H9 (cell line): ENCODE data around the gene MPHOSPH6. TPM values are rescaled to one million over a fixed set of nuclear protein-coding genes. Genes with fewer than 3 reads are reported as not detected.

Source experiments
- DNase-seq: peaks from one replicate; pipeline ENCODE4 v3.0.0-alpha.2; 2017
- H2AFZ ChIP-seq: one replicate; pipeline ENCODE4 v1.6.1; 2013; ENCODE audit warnings: mild to moderate bottlenecking, low read length, control low read depth, moderate library complexity
- H2AK5ac ChIP-seq: 2 replicates; pipeline ENCODE4 v1.6.1; 2013; ENCODE audit warnings: low read length, control low read depth, mixed read lengths; ENCODE audit not compliant: insufficient read length
- H2BK120ac ChIP-seq: one replicate; pipeline ENCODE4 v1.6.1; 2013; ENCODE audit warnings: low read depth, mild to moderate bottlenecking, low read length, control low read depth, inconsistent platforms; ENCODE audit not compliant: poor library complexity, severe bottlenecking
- H2BK12ac ChIP-seq: 2 replicates; pipeline ENCODE4 v1.6.1; 2013; ENCODE audit warnings: low read length, control low read depth, mixed read lengths, low read depth; ENCODE audit not compliant: insufficient read length
- H2BK15ac ChIP-seq: 2 replicates; pipeline ENCODE4 v1.6.1; 2013; ENCODE audit warnings: low read depth, low read length, control low read depth
- H2BK20ac ChIP-seq: one replicate; pipeline ENCODE4 v1.6.1; 2013; ENCODE audit warnings: low read depth, mild to moderate bottlenecking, low read length, control low read depth, inconsistent platforms; ENCODE audit not compliant: poor library complexity, severe bottlenecking
- H2BK5ac ChIP-seq: 2 replicates; pipeline ENCODE4 v1.6.1; 2013; ENCODE audit warnings: low read length, control low read depth, mixed read lengths; ENCODE audit not compliant: insufficient read length
- H3K14ac ChIP-seq: 2 replicates; pipeline ENCODE4 v1.6.1; 2013; ENCODE audit warnings: low read length, control low read depth; ENCODE audit not compliant: insufficient read depth
- H3K18ac ChIP-seq: 2 replicates; pipeline ENCODE4 v1.6.1; 2013; ENCODE audit warnings: low read depth, mild to moderate bottlenecking, mixed read lengths, low read length, control low read depth; ENCODE audit not compliant: insufficient read length
- H3K23ac ChIP-seq: 2 replicates; pipeline ENCODE4 v1.6.1; 2013; ENCODE audit warnings: low read length, control low read depth, mixed read lengths, low read depth; ENCODE audit not compliant: insufficient read length
- H3K23me2 ChIP-seq: 2 replicates; pipeline ENCODE4 v1.6.1; 2013; ENCODE audit warnings: low read depth, mild to moderate bottlenecking, mixed read lengths, low read length, control low read depth; ENCODE audit not compliant: insufficient read length, poor library complexity, severe bottlenecking
- H3K27ac ChIP-seq: 2 replicates; pipeline ENCODE4 v1.5.1; 2013; ENCODE audit warnings: low read length, control low read depth, mixed read lengths, low read depth; ENCODE audit not compliant: insufficient read length
- H3K27me3 ChIP-seq: 2 replicates; pipeline ENCODE4 v1.6.1; 2013; ENCODE audit warnings: low read length, control low read depth, inconsistent platforms; ENCODE audit not compliant: insufficient read depth
- H3K4ac ChIP-seq: 2 replicates; pipeline ENCODE4 v1.6.1; 2013; ENCODE audit warnings: low read depth, mild to moderate bottlenecking, control low read depth, inconsistent platforms, low read length, moderate library complexity
- H3K4me1 ChIP-seq: 2 replicates; pipeline ENCODE4 v1.6.1; 2013; ENCODE audit warnings: low read length, control low read depth, inconsistent platforms; ENCODE audit not compliant: insufficient read depth
- H3K4me2 ChIP-seq: 2 replicates; pipeline ENCODE4 v1.6.1; 2013; ENCODE audit warnings: low read length, control low read depth, mixed read lengths; ENCODE audit not compliant: insufficient read length, insufficient read depth
- H3K56ac ChIP-seq: 2 replicates; pipeline ENCODE4 v1.6.1; 2013; ENCODE audit warnings: low read depth, mild to moderate bottlenecking, mixed read lengths, low read length, control low read depth; ENCODE audit not compliant: insufficient read length
- H3K79me1 ChIP-seq: 2 replicates; pipeline ENCODE4 v1.6.1; 2013; ENCODE audit warnings: low read depth, mild to moderate bottlenecking, moderate library complexity, low read length, control low read depth, inconsistent platforms; ENCODE audit not compliant: insufficient read depth, poor library complexity, severe bottlenecking
- H3K79me2 ChIP-seq: 2 replicates; pipeline ENCODE4 v1.6.1; 2013; ENCODE audit warnings: low read length, control low read depth, inconsistent platforms; ENCODE audit not compliant: insufficient read depth
- H3K9ac ChIP-seq: 2 replicates; pipeline ENCODE4 v1.6.1; 2013; ENCODE audit warnings: low read length, control low read depth, mixed read lengths; ENCODE audit not compliant: insufficient read length; ENCODE audit errors: extremely low read depth
- H3K9me3 ChIP-seq: one replicate; pipeline ENCODE4 v1.6.1; 2013; ENCODE audit warnings: low read depth, low read length, inconsistent platforms; ENCODE audit not compliant: control insufficient read depth
- H3T11ph ChIP-seq: one replicate; pipeline ENCODE4 v1.6.1; 2013; ENCODE audit warnings: mild to moderate bottlenecking, low read length, control low read depth, inconsistent platforms
- H4K20me1 ChIP-seq: one replicate; pipeline ENCODE4 v1.6.1; 2013; ENCODE audit not compliant: control insufficient read depth, insufficient read length, insufficient read depth
- H4K5ac ChIP-seq: 2 replicates; pipeline ENCODE4 v1.6.1; 2013; ENCODE audit warnings: low read depth, mild to moderate bottlenecking, mixed read lengths, low read length, control low read depth; ENCODE audit not compliant: insufficient read length
- H4K8ac ChIP-seq: replicated peaks from 2 replicates; pipeline ENCODE4 v1.6.1; 2013; ENCODE audit warnings: low read length, control low read depth, mixed read lengths, low read depth; ENCODE audit not compliant: insufficient read length
- H4K91ac ChIP-seq: 2 replicates; pipeline ENCODE4 v1.6.1; 2013; ENCODE audit warnings: low read depth, mild to moderate bottlenecking, moderate library complexity, mixed read lengths, low read length, control low read depth; ENCODE audit not compliant: insufficient read length
- H3K27ac Mint-ChIP-seq, 3 experiments: 2 replicates in 2 of 3; 3 replicates in 1 of 3; pipeline ENCODE4 v1.8.0; 2020 to 2021; ENCODE audit warnings: mixed read lengths in 3 of 3, mild to moderate bottlenecking in 1 of 3, moderate library complexity in 1 of 3
- H3K27me3 Mint-ChIP-seq: 2 replicates; pipeline ENCODE4 v1.8.0; 2021; ENCODE audit warnings: low read depth, mild to moderate bottlenecking, moderate library complexity, mixed read lengths
- H3K36me3 Mint-ChIP-seq, 3 experiments: 2 replicates in 2 of 3; 3 replicates in 1 of 3; pipeline ENCODE4 v1.8.0; 2020 to 2021; ENCODE audit warnings: low read depth in 3 of 3, mixed read lengths in 3 of 3; ENCODE audit not compliant: insufficient read depth in 1 of 3
- H3K4me1 Mint-ChIP-seq, 2 experiments: 2 replicates each; pipeline ENCODE4 v1.8.0; 2020; ENCODE audit warnings: mixed read lengths in 2 of 2
- H3K4me3 Mint-ChIP-seq, 2 experiments: 2 replicates in 1 of 2; 3 replicates in 1 of 2; pipeline ENCODE4 v1.8.0; 2020 to 2021; ENCODE audit warnings: mild to moderate bottlenecking in 2 of 2, mixed read lengths in 2 of 2, moderate library complexity in 1 of 2
- H3K9me3 Mint-ChIP-seq, 2 experiments: 2 replicates in 1 of 2; 3 replicates in 1 of 2; pipeline ENCODE4 v1.8.0; 2020; ENCODE audit warnings: mild to moderate bottlenecking in 2 of 2, mixed read lengths in 2 of 2, moderate library complexity in 1 of 2
- WGBS: extraction: QIAGEN DNeasy Blood & Tissue Kit; methylation state at CpG from one replicate; pipeline ENCODE4 v1.1.7; 2013; ENCODE audit warnings: missing lambda C conversion rate, low lambda C conversion rate, mixed read lengths; ENCODE audit not compliant: insufficient read length; ENCODE audit errors: extremely low coverage; 5-methylcytosine and 5-hydroxymethylcytosine counted together
- total RNA-seq: library from RNA; stranded (reverse); gene quantifications from 2 replicates; pipeline ENCODE4 v1.2.1, GENCODE V29; 2021
- TF ChIP-seq, protein P1 (sequence below): fragments of 200-600 bp; sonication (generic); conservative IDR thresholded peaks from 3 replicates; pipeline ENCODE4 v1.8.0; 2021; ENCODE audit warnings: antibody characterized with exemption, mild to moderate bottlenecking

MPHOSPH6 gene
- total RNA-seq, 1 experiment from 2014 or later = 38.3 TPM

DNA sequence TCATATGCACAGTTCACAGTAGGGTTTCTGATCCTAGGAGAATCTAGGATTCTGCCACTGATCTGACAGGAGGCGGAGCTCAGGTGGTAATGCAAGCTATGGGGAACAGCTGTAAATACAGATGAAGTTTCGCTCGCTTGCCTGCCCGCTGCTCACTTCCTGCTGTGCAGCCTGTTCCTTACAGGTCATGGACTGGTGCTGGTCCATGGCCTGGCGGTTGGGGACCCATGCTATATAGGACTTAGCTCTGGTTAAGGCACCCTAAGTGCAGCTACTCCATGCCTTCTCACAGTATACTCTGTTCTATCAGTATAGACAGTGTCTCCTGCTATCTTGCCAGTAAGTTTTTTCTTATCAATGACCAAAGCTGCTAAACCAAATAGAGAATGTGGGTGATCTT is 2.4 kb downstream of the MPHOSPH6 start:
- H2AFZ ChIP-seq = no peak overlapping the region
- H2AK5ac ChIP-seq = no peak overlapping the region
- H3K9me3 ChIP-seq = no peaks in the 10 kb centered on the region
- peaks cover 21% of the 10 kb centered on the region for H3K27me3 Mint-ChIP-seq
- peaks cover 51 to 63% (median 56%) of the 10 kb centered on the region in 3 experiments for H3K36me3 Mint-ChIP-seq
- H3K27ac ChIP-seq = no peak overlapping the region
- no peak overlapping the region for H3K27ac Mint-ChIP-seq
- H3K4me1 Mint-ChIP-seq = peaks cover 7 to 8% of the 10 kb centered on the region in 2 experiments
- H3K9ac ChIP-seq = no peak overlapping the region
- no peak for DNase-seq
- H3K79me1 ChIP-seq = peaks cover 5% of the 10 kb centered on the region
- no peak overlapping the region for H3K18ac ChIP-seq
- no peak overlapping the region for H3K4me2 ChIP-seq
- no peak overlapping the region for H3K14ac ChIP-seq
- H4K91ac ChIP-seq = no peak overlapping the region
- H3T11ph ChIP-seq = no peak overlapping the region
- H3K4me3 Mint-ChIP-seq = no peak overlapping the region
- H2BK15ac ChIP-seq = no peak overlapping the region
- H4K5ac ChIP-seq = no peak overlapping the region
- no peak overlapping the region for H3K4ac ChIP-seq
- H2BK120ac ChIP-seq = no peak overlapping the region
- TF ChIP-seq, protein P1, sequence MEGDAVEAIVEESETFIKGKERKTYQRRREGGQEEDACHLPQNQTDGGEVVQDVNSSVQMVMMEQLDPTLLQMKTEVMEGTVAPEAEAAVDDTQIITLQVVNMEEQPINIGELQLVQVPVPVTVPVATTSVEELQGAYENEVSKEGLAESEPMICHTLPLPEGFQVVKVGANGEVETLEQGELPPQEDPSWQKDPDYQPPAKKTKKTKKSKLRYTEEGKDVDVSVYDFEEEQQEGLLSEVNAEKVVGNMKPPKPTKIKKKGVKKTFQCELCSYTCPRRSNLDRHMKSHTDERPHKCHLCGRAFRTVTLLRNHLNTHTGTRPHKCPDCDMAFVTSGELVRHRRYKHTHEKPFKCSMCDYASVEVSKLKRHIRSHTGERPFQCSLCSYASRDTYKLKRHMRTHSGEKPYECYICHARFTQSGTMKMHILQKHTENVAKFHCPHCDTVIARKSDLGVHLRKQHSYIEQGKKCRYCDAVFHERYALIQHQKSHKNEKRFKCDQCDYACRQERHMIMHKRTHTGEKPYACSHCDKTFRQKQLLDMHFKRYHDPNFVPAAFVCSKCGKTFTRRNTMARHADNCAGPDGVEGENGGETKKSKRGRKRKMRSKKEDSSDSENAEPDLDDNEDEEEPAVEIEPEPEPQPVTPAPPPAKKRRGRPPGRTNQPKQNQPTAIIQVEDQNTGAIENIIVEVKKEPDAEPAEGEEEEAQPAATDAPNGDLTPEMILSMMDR = no peak
- H2BK20ac ChIP-seq = no peak overlapping the region
- no peaks in the 10 kb centered on the region for H4K20me1 ChIP-seq
- peaks cover 8% of the 10 kb centered on the region; the same call in 1 of the 2 replicates for H3K27me3 ChIP-seq
- H2BK5ac ChIP-seq = no peak overlapping the region
- no peak overlapping the region for H3K23ac ChIP-seq
- H2BK12ac ChIP-seq = no peak overlapping the region
- peaks cover 12 to 22% of the 10 kb centered on the region in 2 experiments for H3K9me3 Mint-ChIP-seq
- peaks cover 5% of the 10 kb centered on the region for H3K23me2 ChIP-seq
- H3K56ac ChIP-seq = no peak overlapping the region
- H3K79me2 ChIP-seq = peaks cover 11% of the 10 kb centered on the region; the same call in 1 of the 2 replicates
- WGBS = no CpG with 5 or more reads among the region's 5 CpGs
- no peak overlapping the region for H4K8ac ChIP-seq
- no peaks in the 10 kb centered on the region for H3K4me1 ChIP-seq
